Uterus (tissue), 2 donors: Measurements from ENCODE around the gene PRKCE.

ENCODE experiments used
- CTCF ChIP-seq, 4 experiments: fragments of 200-600 bp in 2 of 4; fragments of 450-650 bp in 2 of 4; sonication (generic) in 2 of 4; IDR thresholded peaks; one replicate each; pipeline ENCODE4 v1.5.1; 2016 to 2019; ENCODE audit warnings: antibody characterized with exemption in 4 of 4, mild to moderate bottlenecking in 2 of 4, moderate library complexity in 1 of 4
- POLR2A ChIP-seq, 2 donors: fragments of 450-650 bp; IDR thresholded peaks; one replicate each; pipeline ENCODE4 v1.6.1; 2016; ENCODE audit warnings: antibody characterized with exemption in 2 of 2, mild to moderate bottlenecking in 1 of 2, moderate library complexity in 1 of 2

GRCh38 chr2:45707006-45707405, 55.5 kb downstream of the PRKCE start:
- no peak for TF ChIP-seq CTCF (IDR thresholded peaks at IDR 0.05)
- TF ChIP-seq POLR2A (IDR thresholded peaks at IDR 0.05), result no peak
